ENCODE data around the gene HIF1A. TPM values are rescaled to one million over a fixed set of nuclear protein-coding genes. Genes with fewer than 3 reads are reported as not detected.

Gene HIF1A
- total and polyA plus RNA-seq, 2 of the 13 experiments (the other 11 are each of a cell fraction or from before 2014, with no cell fraction given) = 41.0 to 126 TPM

- TF ChIP-seq ZSCAN20 (CRISPR knock-in tag; IDR thresholded peaks at IDR 0.05; ENCODE audit: borderline replicate concordance) = no peak
- TF ChIP-seq ZBTB10 (CRISPR knock-in tag; IDR thresholded peaks at IDR 0.05; ENCODE audit: borderline replicate concordance) = no peak
- 0 out of 2 replicates have a peak, but pooled peaks have one; percentile 33 for TF ChIP-seq PPARG (CRISPR knock-in tag; conservative IDR thresholded peaks at IDR 0.05)
- TF ChIP-seq HOMEZ (CRISPR knock-in tag; IDR thresholded peaks at IDR 0.05; ENCODE audit: low read depth) = peak; percentile 41; the same call in 1 of the 2 replicates
- TF ChIP-seq SALL1 (CRISPR knock-in tag; IDR thresholded peaks at IDR 0.05) = peak; percentile 80
- TF ChIP-seq ZNF414 (CRISPR knock-in tag; IDR thresholded peaks at IDR 0.05) = no peak
- TF ChIP-seq PRPF4 (IDR thresholded peaks at IDR 0.05; ENCODE audit: low read depth, low read length, poor library complexity, severe bottlenecking) = no peak
- no peak for TF ChIP-seq ZNF614 (CRISPR knock-in tag; IDR thresholded peaks at IDR 0.05; ENCODE audit: borderline replicate concordance)
- peak; percentile 3; the same call in 1 of the 2 replicates for TF ChIP-seq SRF (IDR thresholded peaks at IDR 0.05; ENCODE audit: low read depth, low read length)
- TF ChIP-seq SNRNP70 (IDR thresholded peaks at IDR 0.05; ENCODE audit: low read depth, low read length) = no peak
- peak; percentile 71 for TF ChIP-seq THAP11 (CRISPR knock-in tag; IDR thresholded peaks at IDR 0.05)
- no peak for TF ChIP-seq ZBTB7A (CRISPR knock-in tag; IDR thresholded peaks at IDR 0.05)
- TF ChIP-seq FOXJ3 (CRISPR knock-in tag; IDR thresholded peaks at IDR 0.05; ENCODE audit: borderline replicate concordance) = no peak
- TF ChIP-seq MEIS2 (CRISPR knock-in tag; IDR thresholded peaks at IDR 0.05) = no peak
- no peak for TF ChIP-seq RBM39 (IDR thresholded peaks at IDR 0.05; ENCODE audit: low read depth, low read length, poor library complexity, severe bottlenecking)
- TF ChIP-seq ZNF772 (CRISPR knock-in tag; IDR thresholded peaks at IDR 0.05) = no peak
- TF ChIP-seq EHMT2 (IDR thresholded peaks at IDR 0.05; ENCODE audit: borderline replicate concordance, low read depth, low read length) = no peak
- no peak for TF ChIP-seq FLYWCH1 (CRISPR knock-in tag; IDR thresholded peaks at IDR 0.05)
- no peak for TF ChIP-seq ZNF672 (CRISPR knock-in tag; IDR thresholded peaks at IDR 0.05)
- TF ChIP-seq SMYD3 (CRISPR knock-in tag; IDR thresholded peaks at IDR 0.05) = no peak
- TF ChIP-seq RXRA (CRISPR knock-in tag; IDR thresholded peaks at IDR 0.05) = no peak
- no peak for TF ChIP-seq SNAPC2 (CRISPR knock-in tag; IDR thresholded peaks at IDR 0.05)
- TF ChIP-seq ZNF468 (CRISPR knock-in tag; IDR thresholded peaks at IDR 0.05) = no peak
- no peak for TF ChIP-seq MBD4 (IDR thresholded peaks at IDR 0.05; ENCODE audit: borderline replicate concordance, low read length)
- TF ChIP-seq ZNF724P (CRISPR knock-in tag; IDR thresholded peaks at IDR 0.05; ENCODE audit: borderline replicate concordance) = no peak
- TF ChIP-seq EEA1 (CRISPR knock-in tag; IDR thresholded peaks at IDR 0.05; ENCODE audit: borderline replicate concordance) = no peak
- 0 out of 2 replicates have a peak, but pooled peaks have one; percentile 31 for TF ChIP-seq ZNF292 (CRISPR knock-in tag; IDR thresholded peaks at IDR 0.05; ENCODE audit: borderline replicate concordance, low read depth)
These were observed 66.9 kb downstream of the HIF1A start, which contains the start of gene SNAPC1 (continued) for GRCh38 chr14:61761959-61762786.

Data from HepG2 (cell line).